HG03108 (cell line): ENCODE data around the gene TGFA.
"Not testable (repeated sequence)": the region's sequence is repeated elsewhere in the genome, so short reads cannot be mapped to it uniquely, and the experiment has no call there.

Experiments used
- ATAC-seq: cut with Tn5 transposase; IDR thresholded peaks from one replicate; pipeline ENCODE4 v1.9.1; 2021; ENCODE audit warnings: moderate library complexity; ENCODE audit not compliant: unreplicated experiment

Gene TGFA

DNA sequence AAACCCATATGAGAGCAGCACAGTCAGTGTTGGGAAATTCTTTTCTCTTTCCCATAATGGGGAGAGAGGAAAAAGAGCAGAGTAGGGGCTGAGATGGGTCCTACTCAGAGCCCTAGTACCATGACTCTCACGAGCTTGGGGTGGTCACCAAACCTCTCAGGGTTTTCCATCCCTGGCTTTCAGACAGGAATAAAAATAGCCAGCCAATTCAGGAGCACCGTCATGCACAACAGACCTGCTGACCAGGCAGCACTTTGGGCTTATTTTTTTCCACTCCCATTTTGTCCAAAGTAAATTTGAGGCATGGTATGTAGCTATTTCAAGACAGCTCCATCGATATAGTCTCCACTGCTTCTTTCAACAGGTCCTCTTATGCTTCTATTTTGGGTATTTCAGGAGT lies 86.4 kb downstream of the TGFA start:
- no peak for ATAC-seq

DNA sequence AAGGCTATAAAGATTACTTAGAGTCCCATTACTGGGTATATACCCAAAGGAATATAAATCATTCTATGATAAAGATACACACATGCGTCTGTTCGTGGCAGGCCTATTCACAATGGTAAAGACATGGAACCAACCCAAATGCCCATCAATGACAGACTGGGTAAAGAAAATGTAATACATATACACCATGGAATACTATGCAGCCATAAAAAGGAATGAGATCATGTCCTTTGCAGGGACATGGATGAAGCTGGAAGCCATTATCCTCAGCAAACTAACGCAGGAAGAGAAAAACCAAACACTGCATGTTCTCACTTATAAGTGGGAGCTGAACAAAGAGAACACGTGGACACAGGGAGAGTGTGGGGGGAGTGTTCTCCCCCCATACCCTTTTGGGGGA lies 87.0 kb downstream of the TGFA start:
- not testable (repeated sequence) for ATAC-seq

DNA sequence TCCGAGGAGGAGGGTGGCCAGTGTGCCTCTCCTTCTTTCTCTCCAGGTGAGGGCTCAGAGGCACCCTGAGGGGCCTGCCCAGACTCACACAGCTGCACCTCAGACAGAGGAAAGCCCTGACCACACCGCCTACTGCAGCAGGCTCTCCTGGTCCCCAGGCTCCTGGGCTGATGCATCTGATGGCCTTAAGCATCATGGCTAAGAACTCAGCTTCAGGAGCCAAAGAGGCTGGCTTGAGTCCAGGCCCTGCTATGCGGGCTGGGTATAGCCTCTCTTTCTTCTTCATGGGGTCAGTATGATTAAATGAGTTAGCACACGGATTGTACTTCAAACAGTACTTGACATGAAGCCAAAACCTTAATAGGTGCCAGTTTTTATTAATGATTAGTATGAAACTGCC lies 89.6 kb downstream of the TGFA start:
- no peak for ATAC-seq

DNA sequence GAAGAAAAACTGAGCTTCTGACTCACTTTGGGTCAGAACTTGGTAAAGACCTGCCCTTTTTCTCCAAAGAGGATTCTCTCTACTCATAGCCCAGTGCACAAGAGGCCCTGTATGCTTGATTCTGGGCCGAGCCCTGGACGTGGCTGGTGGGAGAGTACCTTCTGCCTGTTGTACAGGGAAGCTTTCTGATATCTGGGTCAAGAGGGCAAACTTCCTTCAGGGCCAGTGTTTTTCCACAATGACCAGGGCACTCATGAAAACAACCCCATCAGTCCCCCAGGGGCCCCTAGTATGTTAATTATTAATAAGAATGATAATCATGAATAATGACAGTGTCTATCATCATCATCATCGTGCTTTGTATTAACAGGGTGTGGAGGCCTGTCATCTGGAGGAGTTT lies 90.0 kb downstream of the TGFA start:
- no peak for ATAC-seq

DNA sequence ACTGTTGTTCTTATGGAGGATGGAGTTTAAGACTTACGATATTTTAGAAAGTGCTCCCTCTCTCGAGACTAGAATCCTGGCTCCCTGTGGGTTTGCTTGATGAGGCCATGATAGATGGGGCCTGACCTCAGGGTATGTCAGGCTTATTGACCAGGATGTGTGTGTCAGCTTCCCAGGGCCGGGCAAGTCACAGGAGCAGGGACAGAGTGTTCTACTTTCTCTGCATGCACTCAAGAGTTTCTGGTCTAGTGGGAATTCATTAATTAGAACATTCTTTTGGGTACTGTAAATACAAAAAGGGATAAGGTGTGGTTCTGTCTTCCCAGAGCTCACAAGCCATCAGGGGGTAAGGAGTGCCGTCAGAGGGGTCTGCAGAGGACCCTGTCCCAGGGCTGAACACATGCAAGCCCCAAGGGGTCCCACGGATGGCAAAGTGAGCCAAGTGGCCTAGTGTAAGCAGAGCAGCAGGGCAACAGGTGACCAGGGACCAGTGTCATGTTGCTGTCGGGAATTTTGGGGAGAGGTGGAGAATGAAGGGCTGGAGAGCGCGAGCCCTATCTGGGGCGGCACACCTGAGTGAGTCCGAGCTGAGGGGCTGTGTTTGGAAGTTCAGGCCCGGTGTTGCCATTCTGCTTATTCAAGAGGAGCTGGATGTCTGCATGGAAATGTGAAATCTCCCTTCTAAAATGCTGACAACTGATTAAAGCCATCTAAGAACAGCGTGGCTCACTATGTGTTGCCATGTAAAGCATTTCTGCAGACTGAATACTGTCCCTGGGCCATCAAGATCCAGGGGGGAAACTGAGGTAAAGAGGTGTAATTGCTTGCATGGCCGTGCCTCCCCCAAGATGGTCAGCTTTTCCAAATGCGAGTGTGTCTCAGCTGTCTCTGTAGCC lies 91.4 kb downstream of the TGFA start:
- no peak for ATAC-seq

DNA sequence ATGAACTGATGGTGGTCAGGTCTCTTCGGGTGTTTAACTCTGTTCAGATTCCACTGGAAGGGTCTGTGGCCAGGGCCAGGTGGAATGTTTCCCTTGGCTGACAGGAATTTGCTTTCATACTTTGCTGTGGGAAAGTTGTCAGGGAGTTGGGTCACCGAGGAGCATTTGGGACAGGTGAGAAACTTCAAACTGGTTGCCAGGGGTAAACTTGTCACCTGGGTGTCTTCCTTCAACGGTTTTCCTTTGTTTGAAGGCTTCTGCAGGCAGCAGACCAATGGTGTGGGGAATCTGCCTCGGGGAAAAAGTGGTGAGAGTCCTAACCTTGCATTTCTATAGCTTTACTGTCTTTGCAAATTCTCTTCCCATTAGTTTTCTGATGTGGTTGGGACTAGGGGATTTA lies 92.2 kb downstream of the TGFA start:
- no peak for ATAC-seq

DNA sequence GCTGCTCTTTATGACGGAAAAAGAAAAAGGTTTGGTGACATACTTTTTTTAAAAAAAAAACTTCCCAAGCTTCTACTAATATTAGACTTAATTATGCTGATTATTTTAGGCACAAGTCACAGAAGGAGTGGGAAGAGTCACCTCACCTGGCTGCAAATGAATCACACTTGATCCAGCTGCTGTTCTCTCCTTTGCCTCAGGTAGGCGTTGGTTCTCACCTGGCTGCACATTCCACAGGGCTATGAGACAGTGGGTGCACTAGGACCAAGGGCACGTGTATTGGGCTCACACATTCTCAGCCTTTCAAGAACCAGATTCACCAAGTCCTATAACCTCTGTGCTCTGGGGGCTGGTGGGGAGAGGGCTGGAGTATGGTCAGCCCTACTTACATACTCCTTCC lies 93.3 kb downstream of the TGFA start:
- ATAC-seq, result no peak

DNA sequence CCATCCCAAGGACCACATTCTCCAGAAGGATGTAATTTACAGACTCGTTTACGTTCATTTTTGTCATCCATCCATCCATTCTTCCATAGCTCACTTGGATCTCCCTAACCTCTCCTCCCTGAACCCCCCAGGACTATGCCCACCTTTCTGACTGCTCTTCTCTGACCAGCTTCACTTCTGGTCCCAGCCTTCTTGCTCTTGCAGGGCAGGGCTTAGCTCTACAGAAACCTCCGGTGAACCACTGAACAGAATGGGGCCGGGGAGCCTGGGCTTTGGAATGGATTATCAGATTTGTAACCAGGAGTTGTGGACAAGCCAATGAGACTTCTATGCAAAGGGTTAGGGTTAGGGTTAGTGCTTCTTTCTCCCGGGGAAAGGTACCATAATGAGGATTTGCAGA lies 95.0 kb downstream of the TGFA start:
- ATAC-seq, result no peak

DNA sequence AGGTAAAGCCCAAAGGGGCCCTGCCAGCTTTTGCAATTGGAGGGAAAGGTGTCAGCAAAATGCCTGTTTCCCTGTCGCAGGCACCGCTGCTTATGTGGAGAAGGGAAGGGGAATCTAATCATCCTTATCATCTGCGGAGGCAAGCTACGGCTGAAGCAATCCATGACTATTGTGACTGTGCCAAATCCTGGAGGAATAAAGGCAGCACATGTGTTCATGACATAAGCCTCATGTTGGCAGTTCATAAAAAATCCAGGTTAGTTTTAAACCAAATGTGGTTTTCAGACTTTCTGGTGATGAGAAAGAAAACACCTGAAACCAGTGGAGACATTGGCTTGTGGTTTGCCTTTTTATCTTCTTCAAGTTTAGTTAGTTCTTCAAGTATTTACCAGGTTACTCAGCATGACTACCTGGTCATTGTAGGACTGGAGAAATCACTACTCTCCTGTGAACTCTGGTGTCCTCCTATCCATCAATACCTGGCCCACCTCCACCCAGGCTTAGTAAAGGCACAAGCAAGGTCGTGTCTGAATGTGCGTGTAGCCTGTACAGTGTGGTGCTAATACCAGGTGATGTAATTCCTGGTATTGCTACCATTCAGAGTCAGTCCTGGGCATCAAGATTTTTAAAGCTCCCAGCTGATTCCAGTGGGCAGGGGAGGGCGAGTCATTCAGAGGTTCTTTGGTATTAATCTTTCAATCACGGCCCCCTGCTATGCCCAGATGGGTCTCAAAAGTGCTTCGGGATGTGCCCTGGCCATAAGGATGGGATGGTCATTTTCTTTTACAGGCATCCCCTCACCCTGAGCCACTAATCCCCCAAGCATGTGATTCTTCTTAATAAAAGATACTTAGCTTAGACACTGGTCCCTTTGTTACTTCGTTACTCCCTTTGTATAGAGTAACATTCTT lies 96.8 kb downstream of the TGFA start:
- ATAC-seq, result no peak

DNA sequence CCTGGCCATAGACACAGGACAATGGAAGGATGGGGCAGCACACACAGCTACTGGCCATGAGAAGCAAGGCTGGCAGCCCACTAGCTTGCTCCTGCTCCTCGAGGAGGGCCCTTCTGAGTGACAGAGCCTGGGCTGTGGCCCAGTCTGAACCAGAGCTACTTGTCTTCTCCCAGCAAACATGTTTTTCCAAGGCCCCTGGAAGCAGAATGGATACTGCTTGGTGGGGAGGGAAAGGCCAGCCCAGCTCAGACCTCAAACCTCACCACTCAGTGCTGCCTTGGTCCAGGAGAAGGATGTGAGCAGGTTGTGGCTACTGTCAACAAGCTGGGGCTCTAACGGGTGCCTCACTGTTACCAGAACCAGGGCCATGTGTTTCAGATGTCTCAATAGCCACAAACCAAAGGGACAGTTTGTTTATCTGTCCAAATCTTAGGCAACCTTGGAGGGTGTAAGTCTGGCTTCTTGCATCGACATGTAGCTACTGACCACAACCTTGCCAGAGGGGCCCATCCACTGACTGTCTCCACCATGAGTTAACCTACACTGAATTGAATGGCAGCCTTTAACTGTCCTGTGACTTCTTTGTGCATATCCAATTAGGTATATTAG lies 98.6 kb downstream of the TGFA start:
- ATAC-seq, result no peak

DNA sequence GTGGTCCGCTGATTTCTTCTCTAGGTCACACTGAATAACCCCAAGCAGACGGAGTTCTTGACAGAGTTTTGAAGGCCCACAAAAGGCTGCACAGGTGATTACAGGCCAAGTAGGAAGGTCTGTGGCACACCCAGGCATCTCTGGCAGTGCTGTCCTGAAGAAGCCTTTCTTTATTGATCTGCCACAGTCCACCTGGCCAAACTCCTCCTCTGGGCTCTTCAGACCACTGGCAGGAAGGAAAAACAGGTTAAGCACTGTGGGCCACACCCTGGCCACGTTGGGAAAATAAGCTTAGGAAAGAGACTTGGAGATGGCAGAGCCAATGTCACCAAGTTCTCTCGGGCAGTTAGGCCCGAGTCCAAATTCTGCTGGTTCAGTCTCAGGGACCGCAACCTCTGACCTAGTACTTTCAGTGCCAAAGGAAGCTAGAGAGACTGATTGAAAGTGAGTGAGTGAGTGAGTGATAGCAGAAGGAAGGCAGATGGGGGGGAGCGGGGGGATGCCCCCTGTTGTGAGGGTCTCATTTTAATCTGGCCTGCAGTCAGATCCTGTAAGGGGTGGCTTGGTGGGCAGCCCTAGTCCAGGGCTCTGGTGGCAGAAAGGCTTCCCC lies 102.9 kb downstream of the TGFA start:
- ATAC-seq, result no peak

DNA sequence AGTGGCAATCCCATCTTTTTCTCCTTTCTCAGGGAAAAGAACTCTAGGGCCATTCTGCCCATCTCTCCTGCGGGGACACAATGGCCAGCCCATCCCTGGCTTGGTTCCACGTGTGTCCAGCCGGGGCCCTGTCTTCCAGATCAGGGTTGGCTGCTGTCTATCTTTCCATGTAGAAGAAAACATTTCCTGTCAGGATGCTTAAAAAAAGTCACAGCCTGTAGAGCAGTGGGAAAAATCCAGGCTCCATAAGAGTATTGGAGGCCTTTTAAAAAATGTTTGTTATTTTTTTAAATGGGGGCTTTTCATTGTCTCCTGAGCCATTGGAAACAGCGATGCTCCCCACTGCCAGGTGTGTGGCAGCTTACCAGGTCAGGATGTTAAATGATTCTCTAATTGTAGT lies 105.6 kb downstream of the TGFA start:
- no peak for ATAC-seq

DNA sequence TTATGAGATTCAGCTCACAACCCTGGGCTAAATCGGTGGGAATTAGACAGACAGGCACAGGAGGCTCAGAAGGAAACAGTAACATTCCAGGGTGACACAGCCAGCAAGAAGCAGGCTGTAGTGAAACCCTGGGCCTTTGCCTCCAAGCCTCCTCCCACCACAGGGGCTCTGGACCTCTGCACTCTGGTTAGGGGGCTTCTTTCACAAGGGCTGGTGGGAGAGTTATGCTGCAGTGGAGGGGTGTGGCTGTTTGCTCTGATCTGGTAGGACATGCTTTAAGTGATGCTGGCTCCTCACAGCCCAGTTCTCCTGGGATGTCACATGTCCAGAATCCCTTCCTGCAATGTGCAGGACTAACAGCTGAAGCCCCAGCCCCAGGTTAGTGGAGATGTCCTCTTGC lies 109.9 kb downstream of the TGFA start:
- ATAC-seq, result no peak

DNA sequence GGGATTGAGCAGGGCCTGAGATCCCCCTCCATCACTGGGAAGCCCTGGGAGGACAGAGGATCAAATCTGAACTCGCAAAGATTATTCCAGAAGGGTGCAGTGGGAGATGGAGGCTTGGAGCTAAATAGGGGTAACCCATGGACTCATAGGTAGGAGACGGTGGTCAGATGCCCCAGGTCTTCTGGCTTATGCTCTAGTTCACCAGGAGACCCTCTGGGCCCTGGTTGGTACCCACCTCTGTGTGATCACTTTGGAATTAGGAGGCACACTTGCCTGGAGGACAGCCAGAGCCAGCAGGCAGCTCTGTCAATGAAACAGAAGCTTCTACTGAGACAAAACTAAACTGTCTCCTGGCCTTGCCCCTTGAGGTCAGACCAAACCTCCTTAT lies 110.6 kb downstream of the TGFA start:
- no peak for ATAC-seq

DNA sequence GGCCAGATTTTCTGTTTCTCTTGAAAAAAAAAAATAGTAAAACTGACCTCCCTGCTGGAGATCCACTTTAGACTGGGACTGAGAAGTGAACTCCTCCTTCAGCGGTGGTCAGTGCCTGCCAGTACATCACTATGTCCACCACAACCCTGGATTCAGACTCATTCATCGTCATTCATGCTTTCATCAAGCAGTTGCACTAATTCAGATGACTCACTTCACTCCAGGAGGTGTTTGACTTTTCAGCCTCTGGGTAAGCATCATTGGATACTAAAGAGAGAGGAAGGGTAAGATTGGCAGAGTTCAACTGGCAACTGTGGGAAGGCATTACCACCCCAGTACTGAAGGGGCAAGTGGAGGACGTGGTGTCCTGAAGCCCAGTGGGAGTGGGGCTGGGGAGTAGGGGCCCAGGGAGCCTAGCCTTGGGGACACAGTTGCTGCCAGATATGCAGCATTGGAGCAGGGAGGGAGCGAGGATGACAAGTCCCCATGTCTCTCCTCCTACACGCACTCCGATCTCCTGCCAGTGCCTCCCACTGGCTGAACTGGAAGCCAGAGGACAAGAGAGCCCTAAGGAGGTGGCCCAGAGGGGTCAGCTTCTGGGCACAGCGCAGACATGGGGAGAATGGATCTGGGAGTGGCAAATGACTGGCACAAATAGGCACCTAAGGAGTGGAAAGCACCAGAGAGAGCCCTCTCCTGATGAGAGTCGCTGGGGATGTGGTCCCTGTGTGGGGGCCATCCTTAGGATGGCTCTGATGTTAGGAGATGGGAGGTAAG lies 111.1 kb downstream of the TGFA start:
- ATAC-seq, result no peak

DNA sequence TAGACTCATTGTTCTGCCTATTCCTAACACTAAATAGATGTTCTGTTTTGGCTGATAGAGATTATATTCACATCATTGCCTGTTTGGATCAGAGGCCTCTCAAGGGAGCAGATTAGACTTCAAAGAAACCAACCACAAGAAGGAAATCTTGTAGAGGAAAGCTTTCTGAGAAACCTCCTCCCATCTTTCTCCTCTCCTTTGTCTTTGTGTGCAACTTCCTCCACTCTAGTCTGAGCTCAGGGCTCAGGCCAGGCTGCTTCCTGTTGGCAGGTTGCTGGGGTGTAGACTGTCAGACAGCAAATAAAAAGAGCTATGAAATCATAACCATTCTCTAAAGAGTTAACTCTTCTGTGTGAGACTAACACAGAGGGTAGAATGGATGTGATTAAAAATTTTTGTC lies 113.0 kb downstream of the TGFA start:
- no peak for ATAC-seq

DNA sequence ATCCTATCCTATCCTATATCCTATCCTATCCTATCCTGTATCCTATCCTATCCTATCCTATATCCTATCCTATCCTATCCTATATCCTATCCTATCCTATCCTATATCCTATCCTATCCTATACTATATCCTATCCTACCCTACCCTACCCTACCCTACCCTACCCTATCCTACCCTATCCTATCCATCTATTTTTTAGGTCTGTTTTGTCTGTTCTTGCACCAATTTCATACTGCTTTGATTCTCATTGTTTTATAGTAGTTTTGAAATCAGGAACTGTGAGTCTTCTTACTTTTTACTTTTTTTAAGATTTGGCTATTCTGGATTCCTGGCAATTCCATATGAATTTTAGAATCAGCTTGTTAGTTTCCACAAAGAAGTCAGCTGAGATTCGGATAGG lies 118.5 kb downstream of the TGFA start:
- no peak for ATAC-seq

DNA sequence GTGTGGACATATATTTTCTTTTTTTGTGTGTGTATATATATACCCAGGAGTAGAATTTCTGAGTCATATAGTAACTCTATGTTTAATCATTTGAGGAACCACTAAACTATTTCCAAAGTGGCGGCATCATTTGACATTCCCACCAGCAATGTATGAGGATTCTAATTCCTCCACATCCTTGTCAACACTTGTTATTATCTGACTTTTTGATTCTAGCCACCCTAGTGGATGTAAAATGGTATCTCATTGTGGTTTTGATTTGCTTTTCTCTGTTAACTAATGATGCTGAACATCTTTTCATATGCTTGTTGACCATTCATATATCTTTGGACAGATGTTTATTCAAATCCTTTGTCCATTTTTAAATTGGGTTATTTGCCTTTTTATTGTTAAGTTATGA lies 120.3 kb downstream of the TGFA start:
- ATAC-seq, result no peak

DNA sequence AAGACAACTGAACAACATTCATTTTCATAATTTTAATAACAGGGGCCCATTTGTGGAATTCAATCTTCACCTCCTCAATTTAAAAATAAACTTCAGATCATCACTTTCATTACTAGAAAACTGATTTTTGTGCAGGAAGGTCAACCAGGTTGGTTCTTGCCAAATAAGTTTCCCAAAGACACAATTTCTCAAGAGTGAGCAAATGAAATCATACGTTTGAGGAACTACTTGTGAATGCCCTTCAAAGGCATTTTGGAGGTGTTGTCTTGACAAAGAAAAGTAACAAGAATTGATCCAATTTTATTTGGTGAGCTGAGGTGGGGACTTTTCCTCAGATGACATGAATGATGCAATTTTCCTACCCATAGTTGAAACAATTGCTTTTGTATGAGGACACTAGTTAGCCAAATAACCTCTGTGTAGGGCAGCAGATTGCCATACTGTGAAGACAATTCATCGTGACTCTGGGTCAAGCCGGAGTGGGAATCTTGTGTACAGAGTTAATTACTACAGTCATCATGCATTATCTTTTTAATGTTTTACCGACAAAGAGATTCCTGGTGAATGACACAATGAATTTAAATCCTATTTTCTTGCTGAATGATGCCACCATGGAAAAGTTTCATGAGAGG lies 121.8 kb downstream of the TGFA start:
- ATAC-seq, result no peak

DNA sequence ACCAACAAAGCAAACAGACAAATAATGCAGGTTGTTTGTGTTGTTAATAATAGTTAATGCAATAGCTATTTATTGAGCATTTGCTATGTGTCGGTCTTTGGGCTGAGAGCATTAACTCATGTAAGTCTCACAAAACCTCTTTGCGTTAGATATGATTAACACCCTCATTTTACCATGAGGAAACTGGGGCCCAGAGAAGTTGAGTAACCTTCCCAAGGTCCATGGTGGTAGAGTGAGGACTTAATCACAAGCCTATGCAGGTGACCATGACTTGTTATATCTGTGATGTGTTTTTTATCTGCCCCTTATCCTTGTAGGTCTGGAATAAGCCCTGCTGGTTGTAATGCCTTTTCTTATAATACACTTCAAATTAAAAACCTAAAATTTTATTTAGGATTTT lies 127.3 kb downstream of the TGFA start:
- no peak for ATAC-seq
